Erythroblast (primary cell): Measurements from ENCODE around the gene MEIS1.

Experiments used
- GATA1 ChIP-seq: IDR thresholded peaks from 2 replicates; pipeline ENCODE4 v1.6.1; 2011; ENCODE audit warnings: low read depth, mild to moderate bottlenecking, control low read depth, low read length, moderate library complexity
- POLR2A ChIP-seq: IDR thresholded peaks from 2 replicates; pipeline ENCODE4 v1.6.1; 2011; ENCODE audit warnings: mild to moderate bottlenecking, low read length

DNA sequence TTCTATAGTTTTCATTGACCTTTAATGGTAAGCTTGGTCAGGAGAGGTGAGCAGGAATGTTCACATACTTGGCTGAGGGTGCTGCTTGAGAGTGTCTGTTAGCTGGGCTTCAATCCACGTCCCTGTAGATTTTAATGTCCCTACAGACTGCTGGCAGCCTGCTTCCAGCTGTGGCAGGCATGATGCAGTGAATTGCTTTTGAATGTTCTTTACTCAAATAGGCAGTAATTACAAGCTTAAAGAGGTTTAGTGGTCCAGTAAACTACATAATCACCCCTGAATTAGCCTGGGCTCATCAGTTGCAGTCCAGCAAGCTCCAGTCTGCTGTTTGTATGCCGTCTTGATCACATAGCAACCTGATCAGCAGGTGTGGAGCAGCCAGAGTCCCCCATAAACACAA, 102.1 kb downstream of the MEIS1 start:
- TF ChIP-seq POLR2A (no peak), GATA1 (no peak)
